Activated CD4-positive, CD25-positive, alpha-beta regulatory T cell treated with anti-CD3 and anti-CD28 coated beads, Interleukin-2, amount 50 U/mL, for 72 hours (primary cell): ENCODE data around the gene ACTN3.
"Not testable (repeated sequence)": the region's sequence is repeated elsewhere in the genome, so short reads cannot be mapped to it uniquely, and the experiment has no call there.

Experiments
- DNase-seq: peaks from one replicate; pipeline ENCODE4 v3.0.0; 2021

The ACTN3 gene

DNA sequence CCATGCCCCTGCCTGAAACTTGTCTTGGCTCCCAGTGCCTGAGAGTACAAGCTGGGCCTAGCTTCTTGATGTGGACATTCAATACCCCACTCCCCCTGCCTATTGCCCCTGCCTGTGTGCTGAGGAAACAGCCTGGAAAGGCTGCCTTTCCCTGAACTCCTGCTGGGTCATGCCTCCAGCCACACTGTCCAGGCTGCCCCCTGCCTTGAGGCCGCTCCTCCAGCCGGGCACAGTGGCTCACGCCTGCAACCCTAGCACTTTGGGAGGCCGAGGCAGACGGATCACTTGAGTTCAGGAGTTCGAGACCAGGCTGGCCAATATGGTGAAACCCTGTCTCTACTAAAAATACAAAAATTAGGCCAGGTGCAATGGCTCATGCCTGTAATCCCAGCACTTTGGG lies 56.4 kb downstream of the ACTN3 start:
- no peak for DNase-seq

- no peak for DNase-seq
Observed at GRCh38 chr11:66604155-66604554, 57.5 kb downstream of the ACTN3 start.

DNA sequence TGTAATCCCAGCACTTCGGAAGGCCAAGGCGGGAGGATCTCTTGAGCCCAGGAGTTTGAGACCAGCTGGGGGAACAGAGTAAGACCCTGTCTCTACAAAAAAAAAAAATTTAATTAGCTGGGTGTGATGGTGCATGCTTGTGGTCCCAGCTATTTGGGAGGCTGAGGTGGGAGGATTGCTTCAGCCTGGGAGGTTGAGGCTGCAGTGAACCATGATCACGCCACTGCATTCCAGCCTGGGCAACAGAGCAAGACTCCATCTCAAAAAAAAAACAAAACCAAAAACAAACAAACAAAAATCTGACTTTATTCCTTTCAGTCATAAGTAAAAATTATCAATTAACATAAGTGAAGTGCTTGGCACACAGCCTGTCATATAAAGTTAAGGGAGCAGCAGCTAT lies 59.9 kb downstream of the ACTN3 start:
- not testable (repeated sequence) for DNase-seq

DNA sequence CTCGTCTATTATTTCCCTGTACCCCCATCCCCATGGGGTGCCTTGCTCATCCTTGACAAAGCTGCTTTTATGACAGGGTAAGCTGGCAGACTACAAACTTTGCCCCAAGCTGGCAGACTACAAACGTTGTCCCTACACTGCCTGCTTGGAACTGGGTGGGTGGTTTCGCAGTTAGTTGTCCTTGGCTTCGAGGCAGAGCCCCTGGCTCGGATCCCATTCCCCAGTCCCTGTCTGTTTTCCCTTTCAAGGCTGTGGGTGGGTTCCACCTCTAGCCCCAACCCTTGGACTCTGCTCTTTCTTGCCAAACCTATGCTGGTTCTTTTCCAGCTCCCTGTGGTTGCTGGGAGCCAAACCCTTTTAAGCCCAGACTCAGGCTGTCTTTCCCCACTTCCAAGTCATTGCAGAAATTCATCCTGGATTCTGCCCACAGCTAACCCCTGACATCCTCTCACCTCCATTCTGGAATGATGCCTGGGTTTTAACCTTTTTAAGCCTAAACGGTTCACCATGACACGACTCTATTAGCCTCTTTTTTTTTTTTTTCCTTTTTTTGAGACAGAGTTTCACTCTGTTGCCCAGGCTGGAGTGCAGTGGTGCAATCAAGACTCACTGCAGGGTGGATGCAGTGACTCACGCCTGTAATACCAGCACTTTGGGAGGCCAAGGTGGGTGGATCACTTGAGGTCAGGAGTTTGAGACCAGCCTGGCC lies 60.6 kb downstream of the ACTN3 start:
- no peak for DNase-seq

- DNase-seq, result no peak
Observed at GRCh38 chr11:66609721-66610617, 63.3 kb downstream of the ACTN3 start.

- no peak for DNase-seq
Observed at GRCh38 chr11:66612458-66612857, 65.8 kb downstream of the ACTN3 start.
